GM23338 (cell line): Measurements from ENCODE around the gene ATG2A. TPM values are rescaled to one million over a fixed set of nuclear protein-coding genes. Genes with fewer than 3 reads are reported as not detected.

ENCODE experiments used
- ATAC-seq: fragments of 200-7000 bp; cut with Tn5 transposase; 3 replicates; pipeline ENCODE4 v1.9.1; 2020
- DNase-seq: peaks from one replicate; pipeline ENCODE4 v3.0.0-alpha.2; 2015; ENCODE audit warnings: low spot score
- H2AFZ ChIP-seq: fragments of 200-600 bp; sonication (generic); 2 replicates; pipeline ENCODE4 v1.8.0; 2016; ENCODE audit warnings: antibody characterized with exemption, mild to moderate bottlenecking, moderate library complexity
- H3F3A ChIP-seq: fragments of 200-600 bp; sonication (generic); replicated peaks from 2 replicates; pipeline ENCODE4 v1.8.0; 2017; ENCODE audit warnings: antibody characterized with exemption, mixed run types, low read depth
- H3K27ac ChIP-seq: fragments of 200-600 bp; sonication (generic); 2 replicates; pipeline ENCODE4 v1.6.1; 2016; ENCODE audit warnings: low read depth
- H3K27me3 ChIP-seq: fragments of 200-600 bp; sonication (generic); 2 replicates; pipeline ENCODE4 v1.8.0; 2016; ENCODE audit warnings: mild to moderate bottlenecking, mixed run types, moderate library complexity; ENCODE audit not compliant: insufficient read depth
- H3K36me3 ChIP-seq: fragments of 200-600 bp; sonication (generic); 2 replicates; pipeline ENCODE4 v1.8.0; 2016; ENCODE audit warnings: mild to moderate bottlenecking; ENCODE audit not compliant: insufficient read depth
- H3K4me1 ChIP-seq: fragments of 200-600 bp; sonication (generic); 2 replicates; pipeline ENCODE4 v1.8.0; 2016; ENCODE audit warnings: mild to moderate bottlenecking, moderate library complexity; ENCODE audit not compliant: insufficient read depth
- H3K4me2 ChIP-seq: fragments of 200-600 bp; sonication (generic); 2 replicates; pipeline ENCODE4 v1.7.1; 2017; ENCODE audit warnings: mixed run types
- H3K4me3 ChIP-seq: fragments of 200-600 bp; sonication (generic); 2 replicates; pipeline ENCODE4 v1.6.1; 2016; ENCODE audit warnings: mixed run types
- H3K79me2 ChIP-seq: fragments of 200-600 bp; sonication (generic); replicated peaks from 2 replicates; pipeline ENCODE4 v1.8.0; 2017; ENCODE audit warnings: mild to moderate bottlenecking; ENCODE audit not compliant: insufficient read depth
- H3K9me2 ChIP-seq: fragments of 200-600 bp; sonication (generic); 2 replicates; pipeline ENCODE4 v1.8.0; 2017; ENCODE audit not compliant: insufficient read depth
- H4K20me1 ChIP-seq: fragments of 200-600 bp; sonication (generic); replicated peaks from 2 replicates; pipeline ENCODE4 v1.8.0; 2017; ENCODE audit warnings: mild to moderate bottlenecking; ENCODE audit not compliant: insufficient read depth
- H3K27ac Mint-ChIP-seq: 2 replicates; pipeline ENCODE4 v1.8.0; 2020; ENCODE audit warnings: inconsistent platforms, mild to moderate bottlenecking, moderate library complexity, mixed read lengths
- H3K27me3 Mint-ChIP-seq: 3 replicates; pipeline ENCODE4 v1.8.0; 2022; ENCODE audit warnings: low read depth, mild to moderate bottlenecking, moderate library complexity, mixed read lengths, inconsistent platforms; ENCODE audit not compliant: insufficient read depth, poor library complexity
- H3K36me3 Mint-ChIP-seq: 3 replicates; pipeline ENCODE4 v1.8.0; 2021; ENCODE audit warnings: low read depth, mild to moderate bottlenecking, inconsistent platforms, moderate library complexity, mixed read lengths
- H3K4me1 Mint-ChIP-seq: 3 replicates; pipeline ENCODE4 v1.8.0; 2020; ENCODE audit warnings: mild to moderate bottlenecking, inconsistent platforms, mixed read lengths
- H3K4me3 Mint-ChIP-seq: 3 replicates; pipeline ENCODE4 v1.8.0; 2021; ENCODE audit warnings: moderate library complexity, mild to moderate bottlenecking, inconsistent platforms, mixed read lengths
- H3K9me3 Mint-ChIP-seq: 3 replicates; pipeline ENCODE4 v1.8.0; 2020; ENCODE audit warnings: moderate library complexity, mild to moderate bottlenecking, inconsistent platforms, mixed read lengths
- CREB1 ChIP-seq: fragments of 250-450 bp; sonication (Bioruptor Pico); IDR thresholded peaks from 2 replicates; pipeline ENCODE4 v1.5.0; 2020; ENCODE audit warnings: low read depth, mild to moderate bottlenecking, moderate library complexity
- ETS1 ChIP-seq: IDR thresholded peaks from 2 replicates; pipeline ENCODE4 v1.6.1; 2016; ENCODE audit warnings: antibody characterized with exemption
- EZH2 ChIP-seq: fragments of 200-600 bp; sonication (generic); IDR thresholded peaks from one replicate; pipeline ENCODE4 v1.8.0; 2017; ENCODE audit warnings: antibody characterized with exemption, mild to moderate bottlenecking, low read depth; ENCODE audit not compliant: unreplicated experiment
- NANOG ChIP-seq: IDR thresholded peaks from 2 replicates; pipeline ENCODE4 v1.6.1; 2016; ENCODE audit warnings: antibody characterized with exemption, borderline replicate concordance
- ZNF331 ChIP-seq: fragments of 250-450 bp; sonication (Bioruptor Pico); IDR thresholded peaks from 2 replicates; pipeline ENCODE4 v1.5.0; 2020; ENCODE audit warnings: low read depth, mild to moderate bottlenecking, moderate library complexity
- ZNF462 ChIP-seq: fragments of 250-450 bp; sonication (Bioruptor Pico); IDR thresholded peaks from 2 replicates; pipeline ENCODE4 v1.5.0; 2020; ENCODE audit warnings: mild to moderate bottlenecking, moderate library complexity
- polyA plus RNA-seq: library from polyadenylated mRNA; unstranded; fragments of >200 nt; fragmentation: Nextera tagmentation; extraction: Ambion mirVana; gene quantifications from 2 replicates; pipeline ENCODE4 v1.2.1, GENCODE V29; 2016
- total RNA-seq: library from RNA; depleted of rRNA; stranded (reverse); fragments of >200 nt; shearing (Covaris generic); gene quantifications from 2 replicates; pipeline ENCODE4 v1.2.3, GENCODE V29; 2014

ATG2A gene
- total and polyA plus RNA-seq, 2 experiments from 2014 or later = 8.7 to 31.7 TPM

- TF ChIP-seq CREB1 (no peak), ETS1 (no peak), ZNF462 (CRISPR knock-in tag) (no peak), NANOG (no peak)
Measured at GRCh38 chr11:64880240-64881001, 36.6 kb downstream of the ATG2A start (continued).

GRCh38 chr11:64879244-64879900, 37.6 kb downstream of the ATG2A start:
- ATAC-seq = no peak
- H3K36me3 Mint-ChIP-seq = peaks cover 2% of the 10 kb centered on the region; the same call in 1 of the 3 replicates
- TF ChIP-seq ZNF462 (CRISPR knock-in tag) = no peak
- TF ChIP-seq EZH2 = no peak
- TF ChIP-seq CREB1 = no peak
- TF ChIP-seq ZNF331 (CRISPR knock-in tag) = no peak

More at GRCh38 chr11:64879244-64879900, 37.6 kb downstream of the ATG2A start:
- H3K27me3 Mint-ChIP-seq = peaks cover 8% of the 10 kb centered on the region
- H3K9me2 ChIP-seq = no peaks in the 10 kb centered on the region
- H3K79me2 ChIP-seq = peaks cover 21% of the 10 kb centered on the region
- no peaks in the 10 kb centered on the region; the same call in 1 of the 2 replicates for H4K20me1 ChIP-seq
- H2AFZ ChIP-seq = peak overlapping the region; percentile 78
- 0 out of 2 replicates have a peak, but pooled peaks cover 3% of the 10 kb centered on the region for H3F3A ChIP-seq
- H3K36me3 ChIP-seq = no peaks in the 10 kb centered on the region
- no peak for DNase-seq
- H3K4me1 Mint-ChIP-seq = peaks cover 29% of the 10 kb centered on the region
- H3K4me3 ChIP-seq = peak overlapping the region; percentile 98
- H3K4me2 ChIP-seq = peak overlapping the region; percentile 93
- H3K4me3 Mint-ChIP-seq = peak overlapping the region; percentile 98
- H3K27ac ChIP-seq = peak overlapping the region; percentile 78; the same call in 1 of the 2 replicates
- H3K4me1 ChIP-seq = peaks cover 15% of the 10 kb centered on the region; the same call in 1 of the 2 replicates
- H3K27me3 ChIP-seq = peaks cover 5% of the 10 kb centered on the region; the same call in 1 of the 2 replicates
- no peaks in the 10 kb centered on the region for H3K9me3 Mint-ChIP-seq
- H3K27ac Mint-ChIP-seq = peak overlapping the region; percentile 87
